ENCODE results near the gene MBNL2. TPM values are rescaled to one million over a fixed set of nuclear protein-coding genes. Genes with fewer than 3 reads are reported as not detected.

The MBNL2 gene
- total RNA-seq, 1 donor from 2014 or later, result 16.9 TPM

DNA sequence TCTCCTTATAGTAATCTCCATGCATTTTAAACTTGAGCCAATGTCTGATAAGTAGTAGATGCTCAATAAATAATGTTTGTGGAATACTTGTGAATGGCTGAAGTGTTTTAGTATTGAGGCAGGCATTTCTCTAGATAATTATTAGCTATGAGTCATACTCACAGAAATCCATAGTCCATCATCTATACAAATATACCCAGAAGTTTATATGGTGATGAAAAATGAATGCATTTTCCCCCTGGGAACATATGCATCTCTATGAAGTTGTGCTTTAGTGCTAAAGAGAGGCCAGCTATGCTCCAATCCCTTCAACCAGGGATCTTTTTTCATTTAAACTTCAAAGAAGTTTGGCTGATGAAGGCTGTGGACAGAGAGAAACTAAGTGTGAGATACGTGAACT, 17.2 kb downstream of the MBNL2 start:
- H3K4me1 Mint-ChIP-seq, result peaks cover 87% of the 10 kb centered on the region

DNA sequence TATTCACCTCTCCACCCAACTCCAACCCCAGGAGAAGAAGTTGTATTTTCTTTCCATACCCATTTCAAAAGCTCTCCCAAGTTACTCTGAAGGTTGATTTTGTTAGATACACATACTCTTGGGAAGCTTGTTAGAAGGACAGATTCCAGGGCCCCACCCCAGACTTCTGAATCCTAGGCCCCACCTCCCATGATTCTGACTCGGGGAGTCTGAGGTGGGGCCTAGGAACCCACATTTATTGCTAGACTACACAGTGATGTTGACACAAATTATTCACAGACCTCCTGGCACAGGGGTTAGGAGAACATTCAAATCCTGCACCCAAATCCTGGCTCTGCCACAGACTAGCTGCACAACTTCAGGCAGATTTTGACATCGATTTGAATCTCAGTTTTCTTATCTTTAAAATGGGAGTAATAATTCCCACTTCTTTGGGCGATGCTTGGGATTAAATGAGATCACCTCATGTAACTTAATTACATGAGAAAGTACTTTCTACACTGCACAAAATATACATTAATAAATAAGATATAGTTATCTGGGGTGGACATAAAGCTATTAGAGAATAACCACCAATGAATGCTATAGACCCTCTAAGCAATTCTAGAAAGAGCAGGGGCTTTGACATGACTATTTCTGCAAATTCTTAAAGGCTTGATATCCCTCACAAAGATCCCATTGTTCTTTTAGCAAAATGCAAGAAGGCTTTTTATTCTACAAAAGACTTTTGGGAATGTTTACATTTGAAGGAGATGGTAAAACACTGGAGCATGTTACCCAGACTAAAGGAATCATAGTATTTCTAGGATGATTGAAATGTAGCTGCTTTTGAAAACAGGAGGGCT, 18.0 kb downstream of the MBNL2 start:
- peaks cover 88% of the 10 kb centered on the region for H3K4me1 Mint-ChIP-seq
- TF ChIP-seq, protein P1, sequence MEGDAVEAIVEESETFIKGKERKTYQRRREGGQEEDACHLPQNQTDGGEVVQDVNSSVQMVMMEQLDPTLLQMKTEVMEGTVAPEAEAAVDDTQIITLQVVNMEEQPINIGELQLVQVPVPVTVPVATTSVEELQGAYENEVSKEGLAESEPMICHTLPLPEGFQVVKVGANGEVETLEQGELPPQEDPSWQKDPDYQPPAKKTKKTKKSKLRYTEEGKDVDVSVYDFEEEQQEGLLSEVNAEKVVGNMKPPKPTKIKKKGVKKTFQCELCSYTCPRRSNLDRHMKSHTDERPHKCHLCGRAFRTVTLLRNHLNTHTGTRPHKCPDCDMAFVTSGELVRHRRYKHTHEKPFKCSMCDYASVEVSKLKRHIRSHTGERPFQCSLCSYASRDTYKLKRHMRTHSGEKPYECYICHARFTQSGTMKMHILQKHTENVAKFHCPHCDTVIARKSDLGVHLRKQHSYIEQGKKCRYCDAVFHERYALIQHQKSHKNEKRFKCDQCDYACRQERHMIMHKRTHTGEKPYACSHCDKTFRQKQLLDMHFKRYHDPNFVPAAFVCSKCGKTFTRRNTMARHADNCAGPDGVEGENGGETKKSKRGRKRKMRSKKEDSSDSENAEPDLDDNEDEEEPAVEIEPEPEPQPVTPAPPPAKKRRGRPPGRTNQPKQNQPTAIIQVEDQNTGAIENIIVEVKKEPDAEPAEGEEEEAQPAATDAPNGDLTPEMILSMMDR (conservative IDR thresholded peaks at IDR 0.05), result no peak
- H3K9me3 Mint-ChIP-seq, result no peaks in the 10 kb centered on the region
- no peaks in the 10 kb centered on the region for H3K27me3 Mint-ChIP-seq (ENCODE audit: low read depth)
- peak overlapping the region; percentile 21 for H3K4me3 Mint-ChIP-seq
- DNase-seq (ENCODE audit: low read depth, low spot score), result no peak
- peak overlapping the region; percentile 65 for H3K27ac Mint-ChIP-seq (ENCODE audit: unreplicated experiment)
- H3K36me3 Mint-ChIP-seq (ENCODE audit: low read depth), result peaks cover 2% of the 10 kb centered on the region

More for the DNA sequence above, 17.2 kb downstream of the MBNL2 start:
- H3K27me3 Mint-ChIP-seq (ENCODE audit: low read depth), result no peaks in the 10 kb centered on the region
- TF ChIP-seq, protein P1 (conservative IDR thresholded peaks at IDR 0.05), result no peak
- DNase-seq (ENCODE audit: low read depth, low spot score), result no peak
- no peak overlapping the region for H3K4me3 Mint-ChIP-seq
- no peaks in the 10 kb centered on the region for H3K9me3 Mint-ChIP-seq
- H3K36me3 Mint-ChIP-seq (ENCODE audit: low read depth), result peaks cover 5% of the 10 kb centered on the region
- H3K27ac Mint-ChIP-seq (ENCODE audit: unreplicated experiment), result no peak overlapping the region

DNA sequence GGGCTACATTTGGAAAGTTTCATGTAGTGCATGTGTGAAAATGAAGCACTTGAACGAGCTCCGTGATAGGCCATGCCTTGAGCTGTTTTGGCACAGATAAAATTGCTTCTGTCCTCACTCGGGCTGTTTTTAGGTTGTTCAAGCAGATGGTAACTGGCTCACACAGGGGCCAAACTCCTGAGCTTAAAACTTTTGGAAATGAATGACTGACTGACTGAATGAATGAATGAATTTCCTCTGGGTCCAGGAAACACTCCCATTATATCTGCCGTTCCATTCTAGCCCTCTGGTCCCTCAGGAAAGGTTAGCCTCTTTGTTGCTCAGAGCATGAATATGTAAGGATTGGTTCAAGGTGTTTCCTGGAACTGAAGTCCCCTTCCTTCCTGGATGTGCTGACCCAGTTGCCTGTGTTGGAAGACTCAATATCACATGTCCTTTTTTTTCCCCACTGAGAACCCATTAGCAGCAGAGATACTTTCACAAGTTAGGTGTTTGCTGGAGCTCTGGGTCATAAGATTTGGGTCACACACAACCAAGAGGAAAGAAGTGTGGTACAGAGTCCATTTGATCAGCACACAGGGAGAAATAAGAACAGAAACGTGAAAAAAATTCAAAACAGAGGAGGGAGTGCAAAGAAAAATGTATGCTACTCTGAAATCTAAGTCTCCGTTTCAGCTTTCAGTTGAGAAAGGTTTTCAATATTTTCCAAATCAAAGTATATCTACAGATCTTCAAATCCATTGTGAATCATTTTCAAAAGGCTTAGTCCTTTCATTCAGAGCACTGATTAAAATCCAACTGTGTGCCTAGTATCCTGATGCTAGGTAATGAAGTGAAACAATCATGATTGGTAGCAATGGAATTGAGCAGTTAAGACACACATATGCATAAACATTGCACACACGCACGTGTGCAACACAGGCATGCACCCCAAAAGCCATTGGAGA, 18.9 kb downstream of the MBNL2 start:
- H3K27me3 Mint-ChIP-seq (ENCODE audit: low read depth), result no peaks in the 10 kb centered on the region
- peaks cover 2% of the 10 kb centered on the region for H3K36me3 Mint-ChIP-seq (ENCODE audit: low read depth)
- DNase-seq (ENCODE audit: low read depth, low spot score), result no peak
- no peaks in the 10 kb centered on the region for H3K9me3 Mint-ChIP-seq
- TF ChIP-seq, protein P1 (conservative IDR thresholded peaks at IDR 0.05), result no peak
- H3K27ac Mint-ChIP-seq (ENCODE audit: unreplicated experiment), result peak overlapping the region; percentile 62
- peaks cover 80% of the 10 kb centered on the region for H3K4me1 Mint-ChIP-seq
- peak overlapping the region; percentile 21 for H3K4me3 Mint-ChIP-seq

DNA sequence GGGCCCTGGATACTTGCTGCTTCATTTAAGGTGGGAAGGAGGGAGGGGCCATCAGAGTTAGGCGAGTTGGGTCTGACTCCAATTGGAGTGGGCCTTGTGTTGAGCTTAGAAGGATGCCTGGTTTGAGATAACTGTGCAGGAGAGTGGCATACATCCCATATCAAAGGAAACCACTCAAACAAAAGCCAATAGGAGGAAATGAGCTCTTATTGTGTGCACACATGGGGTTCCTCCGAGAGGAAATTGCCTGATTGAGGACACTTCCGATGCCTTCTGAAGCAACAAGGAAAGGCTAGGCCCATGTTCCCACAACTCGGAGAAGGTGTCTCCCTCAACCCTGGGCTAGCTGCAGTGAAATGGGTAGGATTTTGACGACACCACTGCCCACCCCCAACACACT, 19.6 kb downstream of the MBNL2 start:
- Mint-ChIP-seq H3K4me3 (no peak overlapping the region), H3K9me3 (no peaks in the 10 kb centered on the region), H3K27me3 (ENCODE audit: low read depth) (no peaks in the 10 kb centered on the region), H3K4me1 (peaks cover 77% of the 10 kb centered on the region), H3K36me3 (ENCODE audit: low read depth) (peaks cover 2% of the 10 kb centered on the region), H3K27ac (ENCODE audit: unreplicated experiment) (peak overlapping the region; percentile 23)
- DNase-seq (ENCODE audit: low read depth, low spot score), result no peak
- TF ChIP-seq, protein P1 (conservative IDR thresholded peaks at IDR 0.05), result no peak

DNA sequence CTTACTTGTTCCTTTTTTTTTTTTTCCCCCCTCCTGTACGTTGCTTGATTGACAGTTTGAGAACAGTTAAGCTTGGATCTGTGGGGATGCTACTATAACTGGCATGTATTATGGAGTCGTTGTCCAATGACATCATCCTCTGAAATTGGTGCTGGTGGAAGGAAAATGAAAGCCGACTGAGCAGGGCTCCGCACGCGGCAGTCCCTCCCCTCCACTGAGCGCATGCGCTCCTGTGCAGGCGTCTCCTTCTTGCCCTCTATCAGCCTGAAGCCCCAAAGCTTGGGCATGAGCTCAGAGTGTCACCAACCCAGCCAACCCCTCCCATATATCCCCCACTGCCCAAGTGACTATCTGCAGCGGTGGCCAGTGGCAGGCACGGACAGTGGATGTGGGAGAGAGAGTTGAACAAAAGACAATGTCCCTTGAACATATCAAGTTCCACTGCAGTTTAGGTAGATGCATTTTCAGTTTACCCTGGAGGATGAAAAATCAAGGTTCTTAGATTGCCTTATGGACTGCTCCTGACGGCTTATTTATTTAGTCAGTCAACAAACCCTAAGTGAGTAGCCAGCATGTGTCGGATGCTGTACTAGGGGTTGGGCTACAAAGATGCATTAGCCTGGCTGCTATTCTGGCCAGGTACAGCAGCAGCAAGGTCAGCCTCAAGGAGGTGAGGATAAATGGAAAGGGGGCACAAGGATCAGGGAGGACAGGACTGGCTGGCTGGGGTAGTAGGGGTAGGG, 20.8 kb downstream of the MBNL2 start:
- DNase-seq (ENCODE audit: low read depth, low spot score), result no peak
- Mint-ChIP-seq H3K4me1 (peaks cover 85% of the 10 kb centered on the region), H3K27ac (ENCODE audit: unreplicated experiment) (peak overlapping the region; percentile 93), H3K9me3 (no peaks in the 10 kb centered on the region), H3K4me3 (peak overlapping the region; percentile 34), H3K27me3 (ENCODE audit: low read depth) (no peaks in the 10 kb centered on the region), H3K36me3 (ENCODE audit: low read depth) (no peaks in the 10 kb centered on the region)
- TF ChIP-seq, protein P1 (conservative IDR thresholded peaks at IDR 0.05), result no peak

All from neural crest cell (in vitro differentiated cells).